ENCODE measurements around the gene NCLN. TPM values are rescaled to one million over a fixed set of nuclear protein-coding genes. Genes with fewer than 3 reads are reported as not detected.

NCLN gene
- total and polyA plus RNA-seq, 9 of the 15 experiments (the other 6 are each of a cell fraction or from before 2014, with no cell fraction given) = 3.8 to 126 (median 39.6) TPM

DNA sequence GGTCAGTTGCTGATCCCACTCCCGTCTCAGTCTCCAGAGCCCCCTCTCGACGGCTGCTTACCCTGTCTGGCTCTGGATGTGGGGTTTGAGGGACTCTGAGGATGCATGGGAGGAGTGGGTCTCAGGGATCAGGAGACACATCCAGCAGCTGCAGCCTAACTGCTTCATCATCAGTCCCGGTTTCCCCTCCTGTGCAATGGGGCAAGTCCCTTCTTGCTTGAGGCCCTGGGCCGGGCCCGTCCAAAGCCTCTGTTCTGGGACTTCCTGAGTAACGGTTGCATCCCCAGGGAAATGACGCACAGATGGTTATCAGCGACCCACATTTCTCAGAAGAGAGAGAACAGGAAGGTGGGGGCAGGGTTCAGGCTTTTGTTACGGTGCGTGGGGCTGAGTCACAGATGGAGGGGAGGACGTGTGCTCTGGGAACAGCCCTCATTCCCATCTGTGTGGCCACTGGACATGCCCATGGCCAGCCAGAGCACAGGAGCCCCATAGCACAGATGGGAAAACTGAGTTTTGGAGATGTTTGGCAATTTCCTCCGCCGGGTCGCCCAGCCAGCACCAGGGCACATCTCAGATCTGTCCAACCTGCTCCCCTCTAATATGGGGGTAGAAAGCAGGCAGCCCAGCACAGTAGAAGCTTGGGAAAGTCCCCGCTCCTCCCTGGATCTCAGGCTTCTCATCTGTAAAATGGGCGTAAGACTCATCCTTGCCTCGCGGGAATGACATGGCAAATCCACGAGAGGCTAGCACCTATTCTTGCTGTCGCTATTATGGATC is 30.6 kb upstream of the NCLN start (continued):
- TF ChIP-seq, protein P1, sequence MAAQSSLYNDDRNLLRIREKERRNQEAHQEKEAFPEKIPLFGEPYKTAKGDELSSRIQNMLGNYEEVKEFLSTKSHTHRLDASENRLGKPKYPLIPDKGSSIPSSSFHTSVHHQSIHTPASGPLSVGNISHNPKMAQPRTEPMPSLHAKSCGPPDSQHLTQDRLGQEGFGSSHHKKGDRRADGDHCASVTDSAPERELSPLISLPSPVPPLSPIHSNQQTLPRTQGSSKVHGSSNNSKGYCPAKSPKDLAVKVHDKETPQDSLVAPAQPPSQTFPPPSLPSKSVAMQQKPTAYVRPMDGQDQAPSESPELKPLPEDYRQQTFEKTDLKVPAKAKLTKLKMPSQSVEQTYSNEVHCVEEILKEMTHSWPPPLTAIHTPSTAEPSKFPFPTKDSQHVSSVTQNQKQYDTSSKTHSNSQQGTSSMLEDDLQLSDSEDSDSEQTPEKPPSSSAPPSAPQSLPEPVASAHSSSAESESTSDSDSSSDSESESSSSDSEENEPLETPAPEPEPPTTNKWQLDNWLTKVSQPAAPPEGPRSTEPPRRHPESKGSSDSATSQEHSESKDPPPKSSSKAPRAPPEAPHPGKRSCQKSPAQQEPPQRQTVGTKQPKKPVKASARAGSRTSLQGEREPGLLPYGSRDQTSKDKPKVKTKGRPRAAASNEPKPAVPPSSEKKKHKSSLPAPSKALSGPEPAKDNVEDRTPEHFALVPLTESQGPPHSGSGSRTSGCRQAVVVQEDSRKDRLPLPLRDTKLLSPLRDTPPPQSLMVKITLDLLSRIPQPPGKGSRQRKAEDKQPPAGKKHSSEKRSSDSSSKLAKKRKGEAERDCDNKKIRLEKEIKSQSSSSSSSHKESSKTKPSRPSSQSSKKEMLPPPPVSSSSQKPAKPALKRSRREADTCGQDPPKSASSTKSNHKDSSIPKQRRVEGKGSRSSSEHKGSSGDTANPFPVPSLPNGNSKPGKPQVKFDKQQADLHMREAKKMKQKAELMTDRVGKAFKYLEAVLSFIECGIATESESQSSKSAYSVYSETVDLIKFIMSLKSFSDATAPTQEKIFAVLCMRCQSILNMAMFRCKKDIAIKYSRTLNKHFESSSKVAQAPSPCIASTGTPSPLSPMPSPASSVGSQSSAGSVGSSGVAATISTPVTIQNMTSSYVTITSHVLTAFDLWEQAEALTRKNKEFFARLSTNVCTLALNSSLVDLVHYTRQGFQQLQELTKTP (IDR thresholded peaks at IDR 0.05; ENCODE audit: low read depth in 1 of 2, partially characterized antibody in 2 of 2) = peak in 1 of 2 experiments; percentile 59
- TF ChIP-seq FOXK1 (CRISPR knock-in tag; IDR thresholded peaks at IDR 0.05; ENCODE audit: borderline replicate concordance) (peak; percentile 52; the same call in 1 of the 2 replicates), ADNP (tag; IDR thresholded peaks at IDR 0.05) (peak; percentile 100), NBN (IDR thresholded peaks at IDR 0.05; ENCODE audit: low read depth) (peak; percentile 88), HNRNPLL (IDR thresholded peaks at IDR 0.05; ENCODE audit: low read depth, low read length, poor library complexity, severe bottlenecking) (peak; percentile 51), ZNF175 (CRISPR knock-in tag; IDR thresholded peaks at IDR 0.05; ENCODE audit: low read depth) (peak; percentile 67), SOX6 (IDR thresholded peaks at IDR 0.05) (peak; percentile 98), ZNF311 (CRISPR knock-in tag; IDR thresholded peaks at IDR 0.05) (peak; percentile 58; the same call in 1 of the 2 replicates)
- TF ChIP-seq, protein P2, sequence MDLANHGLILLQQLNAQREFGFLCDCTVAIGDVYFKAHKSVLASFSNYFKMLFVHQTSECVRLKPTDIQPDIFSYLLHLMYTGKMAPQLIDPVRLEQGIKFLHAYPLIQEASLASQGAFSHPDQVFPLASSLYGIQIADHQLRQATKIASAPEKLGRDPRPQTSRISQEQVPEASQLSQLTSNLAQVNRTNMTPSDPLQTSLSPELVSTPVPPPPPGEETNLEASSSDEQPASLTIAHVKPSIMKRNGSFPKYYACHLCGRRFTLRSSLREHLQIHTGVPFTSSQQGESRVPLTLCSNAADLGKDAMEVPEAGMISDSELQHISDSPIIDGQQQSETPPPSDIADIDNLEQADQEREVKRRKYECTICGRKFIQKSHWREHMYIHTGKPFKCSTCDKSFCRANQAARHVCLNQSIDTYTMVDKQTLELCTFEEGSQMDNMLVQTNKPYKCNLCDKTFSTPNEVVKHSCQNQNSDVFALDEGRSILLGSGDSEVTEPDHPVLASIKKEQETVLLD (IDR thresholded peaks at IDR 0.05) = peak; percentile 87
- TF ChIP-seq, protein P3, sequence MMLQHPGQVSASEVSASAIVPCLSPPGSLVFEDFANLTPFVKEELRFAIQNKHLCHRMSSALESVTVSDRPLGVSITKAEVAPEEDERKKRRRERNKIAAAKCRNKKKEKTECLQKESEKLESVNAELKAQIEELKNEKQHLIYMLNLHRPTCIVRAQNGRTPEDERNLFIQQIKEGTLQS (IDR thresholded peaks at IDR 0.05) = peak; percentile 95
- TF ChIP-seq, protein P3 (CRISPR knock-in tag; conservative IDR thresholded peaks at IDR 0.05) = peak; percentile 91
